Measurements from ENCODE around the gene ATP11A.

ATP11A gene

GRCh38 chr13:112821340-112822055 is 131.7 kb downstream of the ATP11A start:
- DNase-seq (ENCODE audit: low read depth), result peak; percentile 28

- DNase-seq (ENCODE audit: low read depth), result no peak
Measured at GRCh38 chr13:112822851-112823250, 133.0 kb downstream of the ATP11A start.

- DNase-seq (ENCODE audit: low read depth), result no peak
Measured at GRCh38 chr13:112824429-112824828, 134.6 kb downstream of the ATP11A start.

GRCh38 chr13:112825071-112825470 is 135.2 kb downstream of the ATP11A start:
- no peak for DNase-seq (ENCODE audit: low read depth)

- DNase-seq (ENCODE audit: low read depth), result no peak
Measured at GRCh38 chr13:112825875-112826274, 136.0 kb downstream of the ATP11A start.

- DNase-seq (ENCODE audit: low read depth), result no peak
Measured at GRCh38 chr13:112826565-112826964, 136.7 kb downstream of the ATP11A start.

- no peak for DNase-seq (ENCODE audit: low read depth)
Measured at GRCh38 chr13:112828082-112828699, 138.4 kb downstream of the ATP11A start.

- DNase-seq (ENCODE audit: low read depth), result no peak
Measured at GRCh38 chr13:112828756-112829155, 138.9 kb downstream of the ATP11A start.

GRCh38 chr13:112831196-112831595 is 141.4 kb downstream of the ATP11A start:
- DNase-seq (ENCODE audit: low read depth), result no peak

GRCh38 chr13:112831801-112832200 is 142.0 kb downstream of the ATP11A start:
- DNase-seq (ENCODE audit: low read depth), result no peak

GRCh38 chr13:112832811-112833210 is 143.0 kb downstream of the ATP11A start:
- DNase-seq (ENCODE audit: low read depth), result no peak

- DNase-seq (ENCODE audit: low read depth), result no peak
Measured at GRCh38 chr13:112833551-112834257, 143.9 kb downstream of the ATP11A start.

GRCh38 chr13:112835344-112835743 is 145.5 kb downstream of the ATP11A start:
- no peak for DNase-seq (ENCODE audit: low read depth)

GRCh38 chr13:112835796-112836195 is 146.0 kb downstream of the ATP11A start:
- DNase-seq (ENCODE audit: low read depth), result no peak

GRCh38 chr13:112836940-112837339 is 147.1 kb downstream of the ATP11A start:
- no peak for DNase-seq (ENCODE audit: low read depth)

GRCh38 chr13:112837371-112838037 is 147.7 kb downstream of the ATP11A start:
- no peak for DNase-seq (ENCODE audit: low read depth)

- DNase-seq (ENCODE audit: low read depth), result no peak
Measured at GRCh38 chr13:112838038-112838841, 148.4 kb downstream of the ATP11A start.

- DNase-seq (ENCODE audit: low read depth), result no peak
Measured at GRCh38 chr13:112838842-112839117, 148.9 kb downstream of the ATP11A start.

- peak; percentile 58 for DNase-seq (ENCODE audit: low read depth)
Measured at GRCh38 chr13:112839356-112840105, 149.7 kb downstream of the ATP11A start.

GRCh38 chr13:112840472-112841302 is 150.8 kb downstream of the ATP11A start:
- DNase-seq (ENCODE audit: low read depth), result no peak
